ENCODE measurements around the gene KLHL5.

GRCh38 chr4:39083164-39083563 is 21.1 kb downstream of the KLHL5 start:
- no peak for TF ChIP-seq CTCF (IDR thresholded peaks at IDR 0.05)
- TF ChIP-seq EZH2 (IDR thresholded peaks at IDR 0.05; ENCODE audit: borderline replicate concordance, insufficient read depth, low read depth, low read length, poor library complexity, severe bottlenecking), result no peak
